Glomerular visceral epithelial cell (primary cell): Measurements from ENCODE around the gene SOHLH1.

Source experiments
- DNase-seq: peaks from one replicate; pipeline ENCODE4 v3.0.0-alpha.2; 2016; ENCODE audit errors: extremely low spot score

The SOHLH1 gene, protein sequence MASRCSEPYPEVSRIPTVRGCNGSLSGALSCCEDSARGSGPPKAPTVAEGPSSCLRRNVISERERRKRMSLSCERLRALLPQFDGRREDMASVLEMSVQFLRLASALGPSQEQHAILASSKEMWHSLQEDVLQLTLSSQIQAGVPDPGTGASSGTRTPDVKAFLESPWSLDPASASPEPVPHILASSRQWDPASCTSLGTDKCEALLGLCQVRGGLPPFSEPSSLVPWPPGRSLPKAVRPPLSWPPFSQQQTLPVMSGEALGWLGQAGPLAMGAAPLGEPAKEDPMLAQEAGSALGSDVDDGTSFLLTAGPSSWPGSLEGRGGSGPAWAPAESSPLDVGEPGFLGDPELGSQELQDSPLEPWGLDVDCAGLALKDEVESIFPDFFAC

DNA sequence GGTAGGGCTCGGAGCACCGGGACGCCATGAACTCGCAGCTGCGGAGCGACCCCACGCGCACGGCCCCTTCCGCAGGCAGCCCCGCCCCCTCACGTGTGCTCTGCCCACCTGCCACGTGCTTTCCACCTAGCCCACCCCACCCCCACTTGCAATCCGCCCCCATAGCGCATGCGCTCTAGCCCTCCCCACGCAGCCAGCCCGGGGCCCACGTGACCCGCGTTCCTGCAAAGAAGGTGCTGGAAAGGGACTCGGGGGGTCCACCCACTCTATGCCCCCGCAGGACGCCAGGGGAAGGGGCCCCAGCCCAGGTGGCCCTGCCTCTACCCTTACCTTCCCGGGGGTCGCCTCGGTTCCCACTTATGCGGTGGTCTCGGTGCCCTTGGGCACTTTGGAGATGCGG, at the start of gene SOHLH1:
SOHLH1 (minus strand) TSS at position 42 of the 400 bp plus-strand sequence; CDS start at position 28, 14 bp downstream.
- DNase-seq = no peak

DNA sequence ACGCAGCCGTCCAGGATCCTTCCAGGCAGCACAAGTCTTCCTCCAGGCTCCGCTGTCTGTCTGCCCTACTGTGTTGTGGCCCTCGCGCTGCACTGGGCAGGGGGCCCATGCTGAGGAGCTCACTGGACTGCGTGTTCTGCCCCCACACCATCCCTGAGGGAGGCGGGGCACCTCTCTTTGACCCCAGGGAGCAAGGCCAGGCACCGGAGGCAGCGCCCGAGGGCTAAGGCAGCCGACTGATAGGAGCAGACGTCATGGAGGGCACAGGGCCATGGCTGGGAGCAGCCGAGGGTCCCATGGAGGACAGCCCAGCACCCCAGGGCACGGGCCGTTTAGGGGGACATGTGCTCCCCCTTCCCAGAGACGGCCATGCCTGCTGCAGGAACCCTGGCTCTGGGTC, 49.4 kb upstream of the SOHLH1 start:
- no peak for DNase-seq

DNA sequence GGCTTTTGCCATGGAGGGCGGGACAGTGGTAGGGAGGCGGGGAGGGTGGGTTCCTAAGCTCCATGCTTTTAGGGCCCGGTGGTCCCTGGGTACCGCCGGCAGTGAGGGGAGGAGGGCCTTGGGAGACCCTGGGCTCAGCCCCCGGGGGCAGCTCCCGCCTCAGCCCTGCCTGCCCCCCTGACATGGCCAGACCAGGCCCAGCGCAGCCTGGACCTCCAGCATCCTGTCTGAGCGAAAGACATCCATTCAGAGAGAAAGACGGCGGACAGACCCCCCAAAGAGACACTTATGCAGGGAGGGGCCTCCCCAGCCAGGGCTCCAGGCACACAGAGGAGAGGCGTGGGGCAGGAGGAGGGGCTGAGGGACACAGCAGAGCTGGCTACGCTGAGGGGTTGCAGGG, 48.0 kb upstream of the SOHLH1 start:
- DNase-seq = no peak

DNA sequence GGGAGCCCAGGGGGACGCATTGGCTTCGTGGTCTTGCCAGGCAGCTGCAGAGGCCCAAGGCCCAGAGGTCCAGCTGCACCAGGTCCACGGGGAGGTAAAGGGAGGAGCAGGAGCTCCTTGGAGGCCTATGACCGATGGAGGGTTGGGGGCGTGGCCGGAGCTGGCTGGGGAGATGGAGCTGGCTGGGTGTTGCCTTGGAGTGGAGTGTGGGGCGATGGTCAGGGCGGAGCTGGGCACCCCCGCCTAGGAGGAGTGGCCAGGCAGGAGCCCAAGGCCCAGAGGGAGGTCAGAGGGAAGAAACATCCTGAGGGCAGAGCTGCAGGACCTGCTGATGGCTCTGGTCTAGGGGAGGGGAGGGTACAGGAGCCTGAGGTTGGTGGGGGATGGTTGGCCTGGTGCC, 47.3 kb upstream of the SOHLH1 start:
- DNase-seq = no peak

DNA sequence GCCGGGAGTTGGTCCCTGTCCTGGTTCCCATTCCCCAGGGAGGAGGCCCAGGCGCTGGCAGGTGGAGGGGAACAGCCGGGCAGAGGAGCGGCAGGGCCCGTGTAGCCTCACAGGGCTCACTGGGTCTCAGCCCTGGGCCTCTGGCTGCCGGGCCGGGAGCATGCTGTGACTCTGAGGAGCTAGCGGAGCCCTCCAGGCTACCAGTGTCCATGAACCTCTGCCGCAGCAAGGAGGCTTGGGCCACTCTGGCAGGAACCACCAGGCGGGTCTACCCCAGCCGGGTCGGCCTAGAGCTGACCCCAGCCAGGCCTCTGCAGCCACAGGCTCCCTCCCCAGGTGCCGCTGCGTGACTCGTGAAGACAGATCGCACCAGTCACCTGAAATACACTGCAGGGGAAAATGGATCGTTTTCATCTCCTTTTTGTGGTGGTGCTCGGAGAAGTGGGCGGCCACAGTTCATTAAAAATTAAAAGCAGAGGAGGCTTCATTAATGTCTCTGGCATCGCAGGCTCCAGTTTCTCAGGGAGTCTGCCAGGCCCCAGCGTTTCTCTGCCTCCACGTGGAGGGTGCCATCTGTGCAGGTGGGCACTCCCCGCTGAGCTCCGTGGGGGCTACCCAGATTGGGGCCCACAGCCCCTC, 46.5 kb upstream of the SOHLH1 start:
- DNase-seq = no peak

DNA sequence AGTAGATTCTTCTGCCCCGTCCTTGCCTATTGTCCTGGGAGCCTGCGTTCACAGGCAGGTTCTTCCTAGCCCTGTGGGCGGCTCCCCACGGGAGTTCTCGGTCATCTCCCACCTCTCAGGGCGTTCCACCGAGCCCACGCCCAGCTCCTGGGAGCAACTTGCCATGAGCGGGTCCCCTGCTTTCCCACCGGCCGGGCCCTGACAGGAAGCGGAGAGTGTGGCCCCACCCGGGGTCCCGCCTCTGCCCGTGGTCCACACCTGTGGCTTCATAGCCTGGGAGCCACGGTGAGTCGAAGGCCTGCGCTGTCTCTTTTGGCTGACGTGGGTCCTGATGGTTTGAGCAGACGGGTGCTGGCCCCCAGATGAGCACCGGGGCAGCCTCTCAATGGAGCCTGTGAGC, 45.9 kb upstream of the SOHLH1 start:
- no peak for DNase-seq

DNA sequence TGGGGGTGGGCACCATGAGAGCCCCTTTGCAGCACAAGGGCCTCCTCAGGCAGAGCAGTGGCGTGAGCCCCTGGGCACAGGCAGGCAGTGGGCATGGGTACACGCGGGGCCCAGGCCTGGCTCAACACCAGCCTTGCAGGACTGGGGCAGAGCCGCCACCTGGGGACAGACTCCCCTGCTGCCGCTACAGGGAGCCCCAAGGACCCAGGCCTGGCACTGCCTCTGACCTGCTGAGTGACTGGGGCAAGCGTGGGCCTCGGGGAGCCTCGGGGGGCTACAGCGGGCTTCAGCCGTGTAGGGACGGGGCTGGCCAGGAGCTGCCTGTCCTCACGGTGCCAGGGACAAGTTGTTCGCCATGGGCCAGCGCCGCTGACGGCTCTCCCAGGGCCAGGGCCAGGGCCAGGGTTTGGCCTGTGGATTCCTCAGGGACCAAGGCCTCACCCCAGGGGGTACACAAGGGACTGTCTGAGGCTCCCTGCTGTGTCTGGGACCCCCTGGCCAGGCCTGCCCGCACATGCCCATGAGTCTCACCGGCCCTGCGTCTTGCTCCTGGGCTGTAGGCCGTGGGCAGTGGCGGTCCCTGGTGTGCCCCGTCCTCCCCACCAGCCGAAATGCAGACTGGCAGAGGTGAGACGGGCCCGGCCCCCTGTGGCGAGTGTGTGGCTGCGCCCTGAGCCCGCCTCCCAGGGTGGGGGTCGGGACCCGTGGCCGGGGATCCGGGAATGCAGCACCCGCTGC, 45.2 kb upstream of the SOHLH1 start:
- no peak for DNase-seq

DNA sequence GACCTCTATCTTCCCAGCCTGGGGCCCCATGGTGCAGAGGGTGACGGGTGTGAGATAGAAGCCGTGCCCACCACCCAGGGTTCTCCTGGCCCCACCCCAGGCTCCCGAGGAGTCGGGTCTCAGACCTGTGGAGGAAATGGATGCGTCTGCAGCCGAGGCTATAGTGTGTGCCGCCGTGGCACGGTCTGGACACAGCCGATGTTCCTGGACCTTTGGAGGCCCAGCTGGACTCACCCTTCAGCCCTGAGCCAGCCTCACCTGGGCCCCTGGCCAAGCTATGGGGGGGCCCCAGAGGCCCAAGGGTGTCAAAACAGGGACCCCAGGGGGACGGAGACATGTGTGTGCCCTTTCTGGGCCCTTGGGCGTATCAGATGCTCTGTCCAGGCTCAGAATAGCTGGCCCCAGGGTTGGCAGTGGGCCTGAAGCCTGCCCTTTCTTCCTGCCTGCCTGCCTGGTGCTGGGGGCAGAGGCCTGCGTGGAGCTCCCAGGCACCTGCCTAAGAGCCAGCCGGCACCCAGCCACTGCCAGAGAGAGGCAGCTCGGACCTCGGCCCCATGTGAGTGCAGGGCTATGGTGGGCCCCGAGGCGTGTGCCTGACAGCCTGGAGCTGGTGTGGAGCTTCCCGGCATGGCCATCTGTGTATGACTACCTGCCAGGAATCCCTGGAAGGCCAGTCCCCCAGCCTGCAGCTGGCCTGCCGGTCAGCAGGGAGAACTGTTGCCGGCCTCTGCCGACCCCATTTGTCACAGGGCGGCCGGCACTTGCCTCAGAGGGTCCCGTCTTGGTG, 44.5 kb upstream of the SOHLH1 start:
- DNase-seq = no peak

DNA sequence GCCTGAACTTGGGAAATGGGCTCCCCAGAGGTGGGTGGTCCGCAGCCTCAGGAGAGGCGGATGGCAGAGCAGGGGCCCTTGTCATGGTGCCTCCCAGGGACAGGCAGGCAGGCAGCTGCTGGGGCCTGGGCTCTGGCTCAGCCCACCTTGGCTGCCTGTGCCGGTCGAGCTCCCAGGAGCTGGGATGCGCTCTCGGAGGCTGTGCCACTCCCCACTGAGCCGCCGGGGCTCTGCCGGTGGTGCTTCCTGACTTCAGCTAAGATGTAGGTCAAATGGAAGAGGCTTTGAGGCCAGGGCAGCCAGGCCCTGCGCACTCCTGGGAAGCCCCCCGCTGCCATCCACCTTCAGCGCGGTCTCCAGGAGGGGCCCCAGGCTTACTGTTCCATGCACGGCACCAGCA, 43.7 kb upstream of the SOHLH1 start:
- no peak for DNase-seq

DNA sequence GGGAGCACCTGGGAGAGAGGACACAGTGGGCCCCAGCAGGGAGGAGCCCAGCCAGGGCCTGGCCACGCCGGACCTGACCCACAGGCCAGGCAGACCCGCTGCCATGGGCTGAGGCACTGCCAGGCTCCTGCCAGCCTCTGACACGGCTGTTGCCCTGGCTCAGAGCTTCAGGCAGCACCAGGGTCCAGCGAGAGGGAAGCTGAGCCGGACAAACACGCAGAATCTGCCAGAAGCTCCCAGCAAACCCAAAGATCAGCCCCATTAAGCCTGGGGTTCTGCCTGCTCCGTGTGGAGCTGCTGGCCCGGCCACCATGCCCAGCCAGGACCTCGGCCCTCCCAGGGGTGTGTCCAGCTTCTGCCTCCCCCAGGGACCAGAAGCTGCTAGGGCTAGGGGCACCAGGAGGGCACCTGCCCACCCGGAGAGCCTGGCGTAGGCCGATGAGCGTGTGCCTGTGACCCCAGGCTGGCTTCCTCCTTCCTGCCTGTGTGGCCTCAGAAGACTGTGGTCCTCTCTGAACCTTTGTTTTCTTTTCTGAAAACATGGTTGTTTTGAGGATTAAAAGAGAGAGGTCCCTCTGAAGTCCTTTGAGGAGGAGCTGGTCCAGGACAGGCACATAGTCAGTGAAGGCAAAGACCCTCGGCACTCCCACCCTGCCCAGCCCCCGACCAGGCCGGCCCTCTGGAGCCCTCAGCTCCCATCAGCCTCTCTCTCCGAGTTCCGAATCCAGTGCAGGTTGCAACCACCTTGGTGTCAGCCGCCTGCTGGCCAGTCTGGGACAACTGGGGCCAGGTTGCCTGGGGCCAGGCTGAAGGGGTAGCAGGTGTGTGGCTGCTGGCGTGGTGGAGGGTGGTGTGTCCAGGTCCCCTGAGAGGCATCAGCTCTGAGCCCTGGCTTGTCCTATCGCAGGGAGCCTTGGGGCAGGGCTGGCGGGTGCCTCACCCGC, 42.3 kb upstream of the SOHLH1 start:
- DNase-seq = no peak

DNA sequence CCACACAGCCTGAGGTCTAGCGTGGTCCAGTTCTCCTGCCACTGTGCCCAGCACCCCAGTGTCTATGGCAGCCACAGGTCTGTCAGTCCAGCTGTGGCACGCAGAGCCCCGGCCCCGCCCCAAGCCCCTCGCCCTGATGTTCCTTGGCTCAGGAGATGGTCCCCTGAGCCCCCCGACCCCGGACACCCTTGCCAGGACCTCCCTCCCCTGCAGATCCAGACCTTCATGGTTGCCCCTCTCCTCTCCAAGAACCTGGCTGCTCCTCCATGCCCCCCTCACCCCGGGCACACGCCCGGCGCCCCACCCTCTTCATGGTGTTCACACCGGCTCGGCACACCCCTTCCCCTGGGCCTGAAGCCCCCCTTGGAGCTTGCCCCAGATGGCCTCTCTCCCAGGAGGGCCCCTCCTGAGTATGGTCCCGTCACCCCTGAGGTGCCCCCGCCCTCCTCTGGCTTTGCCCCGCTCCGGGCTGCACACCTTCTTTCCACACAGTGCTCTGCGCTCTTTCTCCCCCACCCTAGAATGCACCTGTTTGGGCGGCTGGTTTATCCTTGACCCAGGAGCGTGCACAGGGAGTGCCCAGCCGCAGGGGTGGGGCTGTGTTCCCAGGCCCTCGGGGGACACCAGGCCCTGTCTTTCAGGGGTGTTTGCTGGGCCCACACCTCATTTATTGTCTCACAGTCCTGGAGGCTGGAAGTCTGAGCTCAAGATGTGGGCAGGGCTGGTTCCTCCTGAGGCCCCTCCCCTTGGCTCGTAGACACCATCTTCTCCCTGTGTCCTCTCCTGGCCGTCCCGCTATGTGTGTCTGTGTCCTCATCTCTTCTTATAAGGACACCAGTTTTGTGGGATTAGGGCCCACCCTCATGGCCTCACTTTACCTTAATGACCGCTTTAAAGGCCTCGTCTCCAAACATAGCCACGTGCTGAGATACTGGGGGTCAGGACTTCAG, 40.3 kb upstream of the SOHLH1 start:
- no peak for DNase-seq

DNA sequence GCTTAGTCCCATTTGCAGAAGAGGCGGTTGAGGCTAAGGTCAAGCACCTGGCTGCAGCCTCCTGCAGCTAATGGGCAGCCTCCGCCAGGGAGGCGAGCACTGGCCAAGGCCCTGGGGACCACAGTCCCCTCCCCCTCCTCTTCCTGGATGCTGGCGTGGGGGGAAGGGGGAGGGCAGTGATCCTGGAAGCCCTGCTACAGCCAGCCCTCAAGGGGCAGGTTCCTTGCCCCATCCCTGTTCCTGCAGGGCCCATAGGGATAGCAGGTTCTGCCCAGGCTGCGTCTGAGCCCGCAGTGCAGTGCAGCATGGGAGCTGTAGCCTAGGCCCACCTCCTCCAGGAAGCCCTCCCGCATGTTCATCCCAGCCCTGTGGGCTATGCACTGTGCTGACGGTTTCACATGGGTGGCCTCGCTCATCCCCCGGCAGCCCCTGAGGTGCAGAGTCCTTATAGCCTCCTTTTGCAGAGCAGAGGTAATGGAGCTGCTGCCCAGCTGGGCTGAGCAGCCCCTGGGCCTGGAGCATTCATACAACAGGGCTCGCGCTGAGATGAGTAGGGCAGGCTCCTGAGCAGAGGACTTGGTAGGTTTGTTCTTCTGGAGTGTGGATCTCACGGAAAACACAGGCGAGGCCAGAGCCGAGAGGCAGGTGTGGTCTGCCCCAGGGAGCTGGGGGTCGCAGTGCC, 38.7 kb upstream of the SOHLH1 start:
- DNase-seq = no peak

DNA sequence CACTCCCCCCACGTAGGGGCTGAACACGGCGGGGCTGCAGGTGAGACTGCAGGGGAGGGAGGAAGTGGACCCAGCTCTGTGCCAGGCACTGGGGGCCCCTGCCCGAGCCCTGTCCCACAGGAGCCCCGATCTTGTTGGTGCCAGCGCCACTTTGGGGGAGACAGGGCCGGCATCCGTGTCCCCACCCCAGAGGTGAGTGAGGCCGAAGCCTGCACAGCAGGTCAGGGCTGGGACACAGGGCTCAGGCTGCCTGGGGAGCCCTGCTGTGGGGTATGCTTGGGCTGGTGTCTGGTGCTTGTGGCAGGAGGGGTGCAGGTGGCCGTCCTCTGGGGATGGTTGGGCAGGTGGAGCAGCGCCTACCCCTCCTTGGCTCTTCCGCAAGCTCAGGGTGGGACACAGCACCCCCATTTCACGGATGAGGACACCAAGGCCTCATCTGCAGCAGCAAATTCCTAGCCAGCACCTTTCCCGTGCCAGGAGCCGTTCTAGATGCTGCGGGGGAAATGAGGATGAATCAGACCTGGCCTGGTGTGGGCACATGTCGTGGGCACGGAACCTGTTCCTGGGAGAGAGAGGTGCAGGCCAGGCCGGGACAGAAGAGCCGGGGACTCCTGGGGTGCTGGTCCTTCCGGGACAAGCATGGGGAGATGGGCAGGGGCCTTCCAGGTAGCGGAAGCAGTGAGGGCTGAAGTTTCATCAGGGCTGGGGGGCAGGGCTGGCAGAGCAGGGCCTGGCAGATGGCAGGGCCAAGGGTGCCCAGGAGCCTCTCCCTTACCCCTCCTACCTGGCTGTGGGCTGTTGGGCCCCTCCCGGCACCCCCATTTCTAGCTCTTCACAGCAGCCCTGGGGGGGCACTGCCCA, 37.9 kb upstream of the SOHLH1 start:
- no peak for DNase-seq

DNA sequence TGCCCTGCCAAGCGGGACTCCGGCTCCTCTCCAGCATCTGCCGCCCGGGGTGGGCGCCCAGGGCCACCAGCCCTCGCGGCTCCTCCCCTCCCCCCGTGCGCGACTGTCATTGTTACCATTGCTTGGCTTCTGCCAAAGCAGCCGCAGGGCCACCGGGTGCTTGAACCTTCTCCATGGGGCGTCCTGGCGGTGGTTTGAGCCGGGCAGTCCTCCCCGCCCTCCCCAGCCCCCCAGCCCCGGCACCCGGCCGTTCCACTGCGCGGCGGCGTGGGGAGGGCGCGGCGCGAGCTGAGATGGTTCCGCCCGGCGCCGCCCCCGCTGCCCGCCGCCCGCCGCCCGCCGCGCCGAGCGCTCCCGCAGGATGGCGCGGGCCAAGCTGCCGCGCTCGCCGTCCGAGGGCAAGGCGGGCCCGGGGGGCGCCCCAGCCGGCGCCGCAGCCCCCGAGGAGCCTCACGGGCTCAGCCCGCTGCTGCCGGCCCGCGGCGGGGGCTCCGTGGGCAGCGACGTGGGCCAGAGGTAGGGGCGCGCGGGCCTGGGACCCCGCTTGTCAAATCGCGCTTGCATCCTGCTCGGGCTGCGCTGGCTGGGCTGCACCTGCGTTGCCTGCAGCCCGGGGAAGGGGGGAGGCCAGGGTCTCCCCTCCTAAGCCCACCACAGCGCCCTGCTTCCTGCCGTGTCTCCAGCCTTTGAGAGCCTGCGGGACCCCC, 37.1 kb upstream of the SOHLH1 start:
- no peak for DNase-seq

DNA sequence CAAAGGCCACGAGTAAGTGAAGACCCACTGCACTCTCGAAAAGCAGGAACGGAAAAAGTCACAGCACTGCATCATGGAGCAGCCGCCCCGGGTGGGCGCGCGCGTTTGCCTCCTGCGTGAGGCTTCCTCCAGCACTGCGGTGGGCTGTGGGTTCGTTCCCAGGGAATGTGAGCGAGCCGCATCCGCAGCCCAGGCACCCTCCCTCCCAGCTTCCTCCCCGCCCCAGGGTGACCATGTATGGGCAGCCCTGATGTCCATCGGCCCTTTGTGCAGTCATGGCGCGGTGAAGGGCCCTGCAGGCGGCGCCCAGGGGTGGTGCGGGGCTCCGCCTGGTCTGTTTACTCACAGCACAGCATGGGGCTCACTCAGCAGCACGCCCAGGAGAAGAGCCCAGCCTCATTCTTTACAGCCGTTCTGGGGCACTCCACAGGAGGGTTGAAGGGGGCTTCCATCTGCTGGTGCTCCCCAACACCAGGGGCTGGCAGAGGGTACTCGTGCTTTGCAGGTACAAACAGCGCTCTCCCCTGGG, 35.4 kb upstream of the SOHLH1 start:
- DNase-seq = no peak

DNA sequence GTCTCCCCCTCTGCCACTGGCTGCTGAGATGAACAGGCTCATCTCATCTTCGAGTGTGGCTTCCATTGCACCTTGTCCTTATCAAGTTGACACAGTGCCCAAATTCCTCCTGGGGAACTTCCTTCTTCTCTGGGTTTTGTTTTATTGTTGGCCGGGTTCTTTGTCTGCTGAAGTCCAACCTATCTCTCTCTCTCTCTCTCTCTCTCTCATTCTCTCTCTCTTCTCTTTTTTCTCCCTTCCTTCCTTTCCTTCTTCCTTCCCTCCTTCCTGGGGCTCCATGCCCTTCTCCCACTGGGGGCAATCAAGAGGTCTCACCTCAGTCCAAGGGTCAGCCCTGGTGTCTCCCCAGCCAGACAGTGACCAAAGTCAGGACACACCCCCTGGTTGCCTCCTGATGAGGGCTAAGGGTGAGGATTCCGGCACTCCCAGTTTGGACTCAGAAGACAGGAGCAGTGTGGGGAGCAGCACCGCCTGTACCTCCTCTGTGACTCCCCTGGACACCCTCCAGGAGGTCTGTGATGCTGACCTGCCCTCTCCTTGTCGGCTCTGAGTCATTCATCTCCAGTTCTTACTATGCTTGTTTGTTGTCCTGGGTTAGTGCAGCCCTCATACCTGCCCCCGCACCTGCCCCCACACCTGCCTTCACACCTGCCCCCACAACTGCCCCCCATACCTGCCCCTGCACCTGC, 33.4 kb upstream of the SOHLH1 start:
- DNase-seq = no peak

DNA sequence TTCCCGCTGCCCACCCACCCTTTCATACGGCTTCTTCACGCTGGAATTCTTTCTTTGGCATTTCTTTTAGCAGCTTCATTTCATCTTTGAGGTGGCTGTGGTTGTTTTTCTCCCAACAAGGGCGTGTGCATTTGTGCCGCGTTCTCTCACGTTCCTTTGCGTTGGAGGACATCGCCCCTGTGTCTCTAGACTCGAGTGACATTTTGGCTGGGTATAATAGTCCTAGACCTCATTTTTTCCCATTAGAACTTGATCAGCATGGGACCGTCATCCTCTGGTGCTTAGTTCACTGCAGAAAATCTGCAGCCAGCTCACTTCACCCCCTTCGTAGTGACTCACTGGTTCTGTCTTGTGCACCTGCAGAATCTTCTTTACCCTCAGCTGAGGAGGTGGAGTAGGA, 32.2 kb upstream of the SOHLH1 start:
- DNase-seq = no peak
